ENCODE data around the gene PDE11A.

PDE11A gene

GRCh38 chr2:177830881-177831386 is 241.6 kb downstream of the PDE11A start:
- TF ChIP-seq, protein P1, sequence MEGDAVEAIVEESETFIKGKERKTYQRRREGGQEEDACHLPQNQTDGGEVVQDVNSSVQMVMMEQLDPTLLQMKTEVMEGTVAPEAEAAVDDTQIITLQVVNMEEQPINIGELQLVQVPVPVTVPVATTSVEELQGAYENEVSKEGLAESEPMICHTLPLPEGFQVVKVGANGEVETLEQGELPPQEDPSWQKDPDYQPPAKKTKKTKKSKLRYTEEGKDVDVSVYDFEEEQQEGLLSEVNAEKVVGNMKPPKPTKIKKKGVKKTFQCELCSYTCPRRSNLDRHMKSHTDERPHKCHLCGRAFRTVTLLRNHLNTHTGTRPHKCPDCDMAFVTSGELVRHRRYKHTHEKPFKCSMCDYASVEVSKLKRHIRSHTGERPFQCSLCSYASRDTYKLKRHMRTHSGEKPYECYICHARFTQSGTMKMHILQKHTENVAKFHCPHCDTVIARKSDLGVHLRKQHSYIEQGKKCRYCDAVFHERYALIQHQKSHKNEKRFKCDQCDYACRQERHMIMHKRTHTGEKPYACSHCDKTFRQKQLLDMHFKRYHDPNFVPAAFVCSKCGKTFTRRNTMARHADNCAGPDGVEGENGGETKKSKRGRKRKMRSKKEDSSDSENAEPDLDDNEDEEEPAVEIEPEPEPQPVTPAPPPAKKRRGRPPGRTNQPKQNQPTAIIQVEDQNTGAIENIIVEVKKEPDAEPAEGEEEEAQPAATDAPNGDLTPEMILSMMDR (IDR thresholded peaks at IDR 0.05): no peak
- Histone ChIP-seq H3K79me2 (no peaks in the 10 kb centered on the region), H3K4me1 (no peaks in the 10 kb centered on the region), H3K36me3 (ENCODE audit: control insufficient read depth, insufficient read depth, low read length) (no peaks in the 10 kb centered on the region), H3K4me3 (ENCODE audit: low read depth, low read length) (no peak overlapping the region), H3K27ac (no peak overlapping the region), H3K4me2 (ENCODE audit: low read length) (no peak overlapping the region), H3K27me3 (ENCODE audit: control insufficient read depth, insufficient read depth, low read length) (no peaks in the 10 kb centered on the region), H2AFZ (no peak overlapping the region), H3K9me3 (ENCODE audit: control insufficient read depth, low read length) (no peaks in the 10 kb centered on the region), H3K9ac (no peak overlapping the region)

GRCh38 chr2:177828557-177828956 is 244.0 kb downstream of the PDE11A start:
- Histone ChIP-seq H3K36me3 (ENCODE audit: control insufficient read depth, insufficient read depth, low read length) (no peaks in the 10 kb centered on the region), H3K4me3 (ENCODE audit: low read depth, low read length) (no peak overlapping the region), H3K9me3 (ENCODE audit: control insufficient read depth, low read length) (no peaks in the 10 kb centered on the region), H3K79me2 (no peaks in the 10 kb centered on the region), H2AFZ (no peak overlapping the region), H3K4me1 (no peaks in the 10 kb centered on the region), H3K27ac (no peak overlapping the region), H3K9ac (no peak overlapping the region), H3K4me2 (ENCODE audit: low read length) (no peak overlapping the region), H3K27me3 (ENCODE audit: control insufficient read depth, insufficient read depth, low read length) (no peaks in the 10 kb centered on the region)
- TF ChIP-seq, protein P1 (IDR thresholded peaks at IDR 0.05): no peak

DNA sequence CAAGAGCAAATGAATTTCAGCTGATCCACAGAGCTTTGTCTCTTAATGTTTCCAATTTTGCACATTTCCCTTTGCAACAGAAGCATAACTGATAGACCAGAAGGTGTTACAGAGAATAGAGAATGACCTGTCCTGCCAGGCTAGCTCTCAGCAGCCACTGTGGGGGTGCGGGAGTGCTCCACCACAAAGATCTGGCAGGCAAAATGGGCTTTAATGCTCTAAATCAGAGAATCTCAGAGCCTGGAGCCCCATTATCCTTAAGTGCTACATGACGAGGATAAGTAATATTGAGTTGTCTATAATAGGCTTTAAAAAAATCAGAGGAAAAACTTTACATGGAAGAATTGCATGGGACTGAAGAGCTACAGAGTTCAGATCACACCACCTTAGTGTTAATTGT is 245.7 kb downstream of the PDE11A start:
- Histone ChIP-seq H3K27me3 (ENCODE audit: control insufficient read depth, insufficient read depth, low read length) (no peaks in the 10 kb centered on the region), H3K9ac (no peak overlapping the region), H3K9me3 (ENCODE audit: control insufficient read depth, low read length) (no peaks in the 10 kb centered on the region), H3K4me2 (ENCODE audit: low read length) (no peak overlapping the region), H3K27ac (no peak overlapping the region), H3K79me2 (no peaks in the 10 kb centered on the region), H2AFZ (no peak overlapping the region), H3K4me3 (ENCODE audit: low read depth, low read length) (no peak overlapping the region), H3K4me1 (no peaks in the 10 kb centered on the region), H3K36me3 (ENCODE audit: control insufficient read depth, insufficient read depth, low read length) (no peaks in the 10 kb centered on the region)
- TF ChIP-seq, protein P1 (IDR thresholded peaks at IDR 0.05): no peak

DNA sequence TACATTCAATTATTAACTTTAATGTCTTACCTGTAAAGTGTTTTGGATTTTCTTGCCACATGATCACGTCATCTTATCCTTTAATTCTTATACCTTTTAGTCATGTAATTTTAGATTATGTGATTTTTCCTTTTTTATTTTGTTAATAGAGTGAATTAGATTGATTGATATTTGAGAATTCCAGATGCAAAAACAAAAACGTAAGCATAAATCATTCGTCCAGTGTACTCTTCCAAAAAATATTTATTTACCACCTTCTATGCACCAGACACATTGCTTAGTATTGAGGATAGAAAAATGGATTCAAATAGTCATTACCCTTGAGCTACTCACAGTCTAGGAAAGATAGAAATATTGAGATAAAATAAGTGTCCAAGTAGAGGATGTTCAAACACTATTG is 249.6 kb downstream of the PDE11A start:
- Histone ChIP-seq H3K27me3 (ENCODE audit: control insufficient read depth, insufficient read depth, low read length) (no peaks in the 10 kb centered on the region), H3K27ac (no peak overlapping the region)
- TF ChIP-seq, protein P1 (IDR thresholded peaks at IDR 0.05): no peak

DNA sequence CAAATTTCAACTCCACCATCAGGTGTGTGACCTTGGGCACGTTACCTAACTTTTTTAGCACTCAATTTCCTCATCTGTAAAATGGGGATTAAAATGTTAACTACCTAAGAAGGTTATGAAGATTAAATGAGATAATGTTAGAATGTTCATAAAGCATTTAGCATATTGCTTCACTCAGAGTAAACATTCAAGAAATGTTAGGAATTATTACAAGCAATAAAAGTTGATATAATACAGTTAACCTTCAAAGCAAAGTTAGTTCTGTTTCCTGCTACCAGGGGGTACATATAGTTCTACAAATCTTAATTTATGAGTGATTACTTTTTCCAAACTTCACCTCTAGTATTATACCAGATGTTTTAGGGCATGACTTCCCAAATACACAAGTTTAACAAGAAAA is 254.2 kb downstream of the PDE11A start:
- Histone ChIP-seq H3K79me2 (no peaks in the 10 kb centered on the region), H3K4me2 (ENCODE audit: low read length) (no peak overlapping the region), H3K27me3 (ENCODE audit: control insufficient read depth, insufficient read depth, low read length) (no peaks in the 10 kb centered on the region), H3K9me3 (ENCODE audit: control insufficient read depth, low read length) (no peaks in the 10 kb centered on the region), H3K27ac (no peak overlapping the region), H3K9ac (no peak overlapping the region), H3K4me3 (ENCODE audit: low read depth, low read length) (no peak overlapping the region), H3K4me1 (no peaks in the 10 kb centered on the region), H3K36me3 (ENCODE audit: control insufficient read depth, insufficient read depth, low read length) (no peaks in the 10 kb centered on the region), H2AFZ (no peak overlapping the region)
- TF ChIP-seq, protein P1 (IDR thresholded peaks at IDR 0.05): no peak

More for the DNA sequence above, 249.6 kb downstream of the PDE11A start:
- Histone ChIP-seq H3K36me3 (ENCODE audit: control insufficient read depth, insufficient read depth, low read length) (no peaks in the 10 kb centered on the region), H3K4me3 (ENCODE audit: low read depth, low read length) (no peak overlapping the region), H3K4me2 (ENCODE audit: low read length) (no peak overlapping the region), H2AFZ (no peak overlapping the region), H3K4me1 (no peaks in the 10 kb centered on the region), H3K79me2 (no peaks in the 10 kb centered on the region), H3K9ac (no peak overlapping the region), H3K9me3 (ENCODE audit: control insufficient read depth, low read length) (no peaks in the 10 kb centered on the region)

All from parathyroid adenoma (tissue), 2 donors.